H1 (cell line): Measurements from ENCODE around the gene KRCC1. TPM values are rescaled to one million over a fixed set of nuclear protein-coding genes. Genes with fewer than 3 reads are reported as not detected.

Experiments
- CTCF ChIA-PET: fragments of 300-600 bp; sonication (Branson Sonifier 250); formaldehyde crosslinking; loops from one replicate; lab custom pipeline; 2021; ENCODE audit not compliant: partially characterized antibody; lab: Charles Lee
- POLR2A ChIA-PET: fragments of 300-600 bp; sonication (Branson Sonifier 250); formaldehyde crosslinking; loops from one replicate; lab custom pipeline; 2021; ENCODE audit warnings: inconsistent platforms; ENCODE audit not compliant: partially characterized antibody; lab: Charles Lee
- DNase-seq, 2 experiments: peaks; one replicate each; pipeline versions ENCODE4 v3.0.0 to v3.0.0-alpha.2; 2010 to 2022; ENCODE audit warnings: low spot score in 2 of 2, low read depth in 1 of 2, mixed read lengths in 1 of 2
- FAIRE-seq: peaks from 2 replicates; lab custom pipeline; 2011; peaks lifted over from hg19 to GRCh38; lab: Jason Lieb, UNC
- H2AFZ ChIP-seq: 2 replicates; pipeline ENCODE4 v1.8.1; 2012; ENCODE audit warnings: low read length, inconsistent platforms
- H2AK5ac ChIP-seq: 2 replicates; pipeline ENCODE4 v1.6.1; 2013; ENCODE audit warnings: low read depth, low read length
- H2BK120ac ChIP-seq: replicated peaks from 2 replicates; pipeline ENCODE3; 2013; ENCODE audit warnings: low read depth, low read length, inconsistent platforms
- H2BK12ac ChIP-seq: 2 replicates; pipeline ENCODE4 v1.6.1; 2013; ENCODE audit warnings: low read depth, low read length
- H2BK15ac ChIP-seq: 2 replicates; pipeline ENCODE4 v1.6.1; 2013; ENCODE audit warnings: low read length
- H2BK20ac ChIP-seq: 2 replicates; pipeline ENCODE4 v1.6.1; 2013; ENCODE audit warnings: low read length
- H2BK5ac ChIP-seq: 2 replicates; pipeline ENCODE4 v1.6.1; 2013; ENCODE audit warnings: low read depth, low read length
- H3K14ac ChIP-seq: 2 replicates; pipeline ENCODE4 v1.6.1; 2013; ENCODE audit warnings: inconsistent platforms; ENCODE audit not compliant: insufficient read length
- H3K18ac ChIP-seq: 2 replicates; pipeline ENCODE4 v1.6.1; 2013; ENCODE audit warnings: low read length; ENCODE audit errors: extremely low read depth
- H3K23ac ChIP-seq: 2 replicates; pipeline ENCODE4 v1.6.1; 2013; ENCODE audit warnings: inconsistent platforms; ENCODE audit not compliant: insufficient read length
- H3K23me2 ChIP-seq: 2 replicates; pipeline ENCODE4 v1.6.1; 2013; ENCODE audit warnings: low read depth, low read length
- H3K27ac ChIP-seq: 2 replicates; pipeline ENCODE4 v1.6.1; 2011; ENCODE audit warnings: low read depth, low read length, inconsistent platforms
- H3K27me3 ChIP-seq, 4 experiments: replicated peaks in 1 of 4; 1 replicate in 1 of 4; 2 replicates in 3 of 4; pipeline versions ENCODE4 v1.6.1 to v1.8.1; 2011 to 2013; ENCODE audit warnings: low read length in 3 of 4, mild to moderate bottlenecking in 3 of 4, inconsistent platforms in 2 of 4, mixed read lengths in 2 of 4, moderate library complexity in 1 of 4; ENCODE audit not compliant: control insufficient read depth in 3 of 4, insufficient read depth in 3 of 4; ENCODE audit errors: extremely low read depth in 1 of 4
- H3K36me3 ChIP-seq, 4 experiments: 2 replicates each; pipeline versions ENCODE4 v1.6.1 to v1.8.1; 2011 to 2013; ENCODE audit warnings: mild to moderate bottlenecking in 4 of 4, low read length in 3 of 4, moderate library complexity in 2 of 4, control low read depth in 1 of 4, inconsistent platforms in 1 of 4; ENCODE audit not compliant: insufficient read depth in 4 of 4, control insufficient read depth in 2 of 4
- H3K4ac ChIP-seq: replicated peaks from 2 replicates; pipeline ENCODE3; 2013; ENCODE audit warnings: low read length, low read depth, mixed read lengths, inconsistent platforms; ENCODE audit not compliant: insufficient read length
- H3K4me1 ChIP-seq, 4 experiments: replicated peaks in 1 of 4; 1 replicate in 1 of 4; 2 replicates in 3 of 4; pipeline versions ENCODE4 v1.6.1 to v1.8.1; 2011 to 2013; ENCODE audit warnings: low read length in 3 of 4, inconsistent platforms in 2 of 4, mixed read lengths in 1 of 4; ENCODE audit not compliant: insufficient read depth in 4 of 4, control insufficient read depth in 3 of 4
- H3K4me2 ChIP-seq, 2 experiments: 2 replicates each; pipeline versions ENCODE4 v1.6.1 to v1.8.1; 2011 to 2013; ENCODE audit warnings: low read depth in 2 of 2, low read length in 2 of 2, control low read depth in 1 of 2, inconsistent platforms in 1 of 2, mild to moderate bottlenecking in 1 of 2; ENCODE audit not compliant: insufficient read depth in 1 of 2
- H3K4me3 ChIP-seq, 4 experiments: fragments of 200-600, 300-600 bp in 1 of 4; sonication (generic), shearing (Covaris generic), sonication (Bioruptor Twin) in 1 of 4; 2 replicates each; pipeline versions ENCODE4 v1.5.1 to v1.8.1; 2011 to 2016; ENCODE audit warnings: low read length in 4 of 4, low read depth in 3 of 4, control low read depth in 2 of 4, inconsistent platforms in 2 of 4, mild to moderate bottlenecking in 2 of 4, mixed read lengths in 1 of 4, moderate library complexity in 1 of 4; ENCODE audit not compliant: insufficient read depth in 2 of 4; ENCODE audit errors: extremely low read depth in 1 of 4
- H3K56ac ChIP-seq: replicated peaks from 2 replicates; pipeline ENCODE3; 2013; ENCODE audit warnings: low read depth, mild to moderate bottlenecking, mixed read lengths, low read length, inconsistent platforms; ENCODE audit not compliant: insufficient read length
- H3K79me1 ChIP-seq: 2 replicates; pipeline ENCODE4 v1.6.1; 2013; ENCODE audit warnings: low read depth, low read length, control low read depth
- H3K79me2 ChIP-seq, 2 experiments: 2 replicates each; pipeline versions ENCODE4 v1.6.1 to v1.8.1; 2012 to 2013; ENCODE audit warnings: low read length in 2 of 2, mild to moderate bottlenecking in 2 of 2, inconsistent platforms in 1 of 2; ENCODE audit not compliant: insufficient read depth in 2 of 2, control insufficient read depth in 1 of 2
- H3K9ac ChIP-seq, 4 experiments: replicated peaks in 1 of 4; 1 replicate in 1 of 4; 2 replicates in 3 of 4; pipeline versions ENCODE4 v1.6.1 to v1.8.1; 2011 to 2013; ENCODE audit warnings: low read depth in 3 of 4, low read length in 3 of 4, control low read depth in 2 of 4, mild to moderate bottlenecking in 2 of 4, moderate library complexity in 2 of 4, inconsistent platforms in 1 of 4; ENCODE audit errors: extremely low read depth in 1 of 4
- H3K9me3 ChIP-seq, 2 experiments: 2 replicates each; pipeline versions ENCODE4 v1.6.1 to v1.8.1; 2012 to 2013; ENCODE audit warnings: mild to moderate bottlenecking in 2 of 2, moderate library complexity in 2 of 2, control low read depth in 1 of 2, inconsistent platforms in 1 of 2, low read depth in 1 of 2, low read length in 1 of 2, mixed read lengths in 1 of 2; ENCODE audit not compliant: insufficient read depth in 2 of 2
- H4K20me1 ChIP-seq, 2 experiments: replicated peaks in 1 of 2; 2 replicates each; pipeline versions ENCODE3 to v1.8.1; 2011 to 2013; ENCODE audit warnings: inconsistent platforms in 2 of 2, low read length in 2 of 2, mild to moderate bottlenecking in 1 of 2; ENCODE audit not compliant: insufficient read depth in 2 of 2, control insufficient read depth in 1 of 2
- H4K5ac ChIP-seq: 2 replicates; pipeline ENCODE4 v1.6.1; 2013; ENCODE audit warnings: low read length, low read depth, mixed read lengths, inconsistent platforms; ENCODE audit not compliant: insufficient read length
- H4K8ac ChIP-seq: 2 replicates; pipeline ENCODE4 v1.8.0; 2013; ENCODE audit warnings: mild to moderate bottlenecking, moderate library complexity, low read length, inconsistent platforms; ENCODE audit not compliant: insufficient read depth; ENCODE audit errors: extremely low read depth
- H4K91ac ChIP-seq: replicated peaks from 2 replicates; pipeline ENCODE3; 2013; ENCODE audit warnings: low read length, mixed read lengths, inconsistent platforms; ENCODE audit not compliant: insufficient read length
- CBX8 ChIP-seq: fragments of 300-800, 300-1000 bp; sonication (generic); IDR thresholded peaks from 2 replicates; pipeline ENCODE4 v1.7.1; 2016; ENCODE audit warnings: low read depth, low read length, borderline replicate concordance
- CREB1 ChIP-seq: IDR thresholded peaks from 2 replicates; pipeline ENCODE4 v1.6.1; 2012; ENCODE audit warnings: inconsistent platforms
- POLR2A ChIP-seq, 2 experiments: IDR thresholded peaks; 1 replicate in 1 of 2; 2 replicates in 1 of 2; pipeline ENCODE4 v1.6.1; 2011; ENCODE audit warnings: low read depth in 2 of 2, low read length in 2 of 2, mild to moderate bottlenecking in 2 of 2; ENCODE audit errors: control extremely low read depth in 1 of 2
- SIRT6 ChIP-seq: IDR thresholded peaks from one replicate; pipeline ENCODE4 v1.7.1; 2012; ENCODE audit warnings: low read length, inconsistent platforms
- SUZ12 ChIP-seq: fragments of 200-600 bp; sonication (generic); IDR thresholded peaks from 2 replicates; pipeline ENCODE4 v1.6.1; 2012; ENCODE audit warnings: mild to moderate bottlenecking, inconsistent platforms, low read length, moderate library complexity, mixed read lengths
- WGBS, 2 experiments: shearing (Covaris generic) in 1 of 2; methylation state at CpG; one replicate each; pipeline versions ENCODE4 v1.1.6 to v1.1.7; 2013 to 2015; ENCODE audit warnings: low lambda C conversion rate in 2 of 2, mixed read lengths in 2 of 2, inconsistent platforms in 1 of 2, low coverage in 1 of 2, missing lambda C conversion rate in 1 of 2; ENCODE audit not compliant: insufficient replicate concordance in 2 of 2, insufficient coverage in 1 of 2, insufficient read length in 1 of 2; ENCODE audit errors: extremely low coverage in 1 of 2, missing lambda C conversion rate in 1 of 2; 5-methylcytosine and 5-hydroxymethylcytosine counted together
- polyA plus RNA-seq, 7 experiments: library from polyadenylated mRNA; depleted of rRNA in 3 of 7; stranded (reverse) in 5 of 7; unstranded in 2 of 7; fragments of >200 nt in 5 of 7; fragments of 200-250 nt in 2 of 7; gene quantifications; 1 replicate in 5 of 7; 2 replicates in 1 of 7; 4 replicates in 1 of 7; pipeline versions ENCODE4 v1.2.1 to v1.2.3, GENCODE V29; 2011 to 2013; ENCODE audit warnings: missing spikeins in 2 of 7, mixed read lengths in 2 of 7
- total RNA-seq: library from RNA; stranded (reverse); fragmentation: NEBNext Ultra II Directional; extraction: Animal tissue kit (Norgen Biotek cat#: 25700); gene quantifications from 2 replicates; pipeline ENCODE4 v1.2.1, GENCODE V29; 2021

Gene KRCC1
- total and polyA plus RNA-seq, 2 of the 8 experiments (the other 6 are each of a cell fraction or from before 2014, with no cell fraction given): 5.1 to 8.5 TPM

- Histone ChIP-seq H3K27ac (no peak overlapping the region), H3K79me2 (no peaks in the 10 kb centered on the region), H3K27me3 (no peaks in the 10 kb centered on the region), H3K9ac (no peak overlapping the region), H3K23me2 (no peaks in the 10 kb centered on the region), H3K4me3 (no peak overlapping the region), H3K9me3 (0 out of 4 replicates have a peak, but pooled peaks cover 0 to 2% of the 10 kb centered on the region in 2 experiments), H2AFZ (no peak overlapping the region), H4K91ac (no peak overlapping the region), H4K8ac (no peak overlapping the region), H2BK120ac (no peak overlapping the region), H2BK12ac (no peak overlapping the region), H3K4me2 (no peak overlapping the region), H4K20me1 (no peaks in the 10 kb centered on the region), H3K18ac (no peak overlapping the region), H2BK5ac (no peak overlapping the region), H3K56ac (no peak overlapping the region), H3K36me3 (no peaks in the 10 kb centered on the region), H3K14ac (no peak overlapping the region), H3K79me1 (no peaks in the 10 kb centered on the region), H3K23ac (no peak overlapping the region), H3K4me1 (no peaks in the 10 kb centered on the region), H4K5ac (no peak overlapping the region), H2AK5ac (no peak overlapping the region), H3K4ac (no peak overlapping the region), H2BK15ac (no peak overlapping the region), H2BK20ac (no peak overlapping the region)
- ChIA-PET POLR2A (no interaction called here), CTCF (no interaction called here)
- DNase-seq (no peak), FAIRE-seq (no peak)
- TF ChIP-seq CREB1 (no peak), SUZ12 (no peak), POLR2A (IDR thresholded peaks at IDR 0.05; ENCODE audit: control extremely low read depth in 1 of 2, low read depth in 2 of 2, low read length in 2 of 2) (no peak), CBX8 (no peak), SIRT6 (no peak)
- 82% methylated on average over 1 of the region's 1 CpG; no CpG with 5 or more reads in 1 of the 2 experiments for WGBS, 2 experiments
These were observed 59.8 kb downstream of the KRCC1 start for GRCh38 chr2:87995756-87996155.
